GM19238 (cell line): ENCODE data around the gene GALM.
"Not testable (repeated sequence)": the region's sequence is repeated elsewhere in the genome, so short reads cannot be mapped to it uniquely, and the experiment has no call there.

Source experiments
- DNase-seq: peaks from one replicate; pipeline ENCODE4 v3.0.0; 2011; ENCODE audit warnings: low spot score; ENCODE audit not compliant: insufficient read length

GALM gene

GRCh38 chr2:38665854-38666555 is at the start of gene GALM:
GALM (plus strand) TSS chr2:38666114; CDS start chr2:38666162, 48 bp downstream.
- peak; percentile 35 for DNase-seq

GRCh38 chr2:38617301-38617700 is 48.6 kb upstream of the GALM start:
- DNase-seq = no peak

DNA sequence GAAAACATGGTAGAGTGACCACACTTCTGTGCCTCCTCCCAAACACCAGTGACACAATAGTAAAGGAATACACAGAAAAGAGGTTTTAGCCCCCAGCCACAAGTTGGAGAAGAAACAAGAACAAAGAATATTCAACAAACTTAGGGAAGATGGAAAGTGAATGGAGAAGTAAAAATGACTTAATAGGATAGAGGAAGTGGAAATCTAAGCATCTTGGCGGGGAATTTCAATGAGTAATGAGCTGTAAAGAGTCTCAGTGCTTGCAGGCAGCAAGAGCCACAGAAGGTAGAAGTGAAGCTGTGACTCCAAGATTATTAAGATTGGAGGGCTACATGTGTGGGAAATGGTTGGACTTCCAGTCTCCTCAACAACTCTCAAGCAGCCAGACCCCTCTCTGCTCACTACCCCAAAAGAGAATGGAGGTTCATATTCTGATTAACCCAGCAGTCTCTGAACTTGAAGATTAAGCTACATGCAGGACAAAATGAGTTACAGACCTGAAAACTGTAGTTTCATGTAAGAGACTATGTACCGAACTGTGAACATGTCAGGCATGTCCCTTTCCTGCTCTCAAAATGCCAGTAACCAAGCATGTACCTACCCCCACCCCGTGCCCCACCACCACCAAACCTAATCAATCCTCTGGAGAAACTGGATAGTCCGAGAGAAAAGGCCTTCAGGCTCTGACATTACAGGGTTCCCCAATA is 46.3 kb upstream of the GALM start:
- DNase-seq = no peak

GRCh38 chr2:38620282-38620977 is 45.5 kb upstream of the GALM start:
- no peak for DNase-seq

DNA sequence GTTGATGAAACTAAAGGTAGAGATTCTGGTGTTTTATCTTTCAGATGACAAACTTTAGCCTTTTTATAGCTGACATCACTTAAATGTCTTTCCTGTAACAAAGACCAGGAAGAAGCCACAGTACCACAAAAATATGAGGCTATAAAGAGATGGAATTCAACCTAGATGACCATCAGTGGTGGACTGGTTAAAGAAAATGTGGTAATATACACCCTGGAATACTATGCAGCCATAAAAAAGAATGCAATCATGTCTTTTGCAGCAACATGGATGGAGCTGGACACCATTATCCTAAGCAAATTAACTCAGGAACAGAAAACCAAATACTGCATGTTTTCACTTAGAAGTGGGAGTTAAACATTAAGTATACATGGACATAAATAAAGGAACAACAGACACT is 44.9 kb upstream of the GALM start:
- DNase-seq = no peak

- no peak for DNase-seq
These were observed 43.7 kb upstream of the GALM start for GRCh38 chr2:38622210-38622609.

DNA sequence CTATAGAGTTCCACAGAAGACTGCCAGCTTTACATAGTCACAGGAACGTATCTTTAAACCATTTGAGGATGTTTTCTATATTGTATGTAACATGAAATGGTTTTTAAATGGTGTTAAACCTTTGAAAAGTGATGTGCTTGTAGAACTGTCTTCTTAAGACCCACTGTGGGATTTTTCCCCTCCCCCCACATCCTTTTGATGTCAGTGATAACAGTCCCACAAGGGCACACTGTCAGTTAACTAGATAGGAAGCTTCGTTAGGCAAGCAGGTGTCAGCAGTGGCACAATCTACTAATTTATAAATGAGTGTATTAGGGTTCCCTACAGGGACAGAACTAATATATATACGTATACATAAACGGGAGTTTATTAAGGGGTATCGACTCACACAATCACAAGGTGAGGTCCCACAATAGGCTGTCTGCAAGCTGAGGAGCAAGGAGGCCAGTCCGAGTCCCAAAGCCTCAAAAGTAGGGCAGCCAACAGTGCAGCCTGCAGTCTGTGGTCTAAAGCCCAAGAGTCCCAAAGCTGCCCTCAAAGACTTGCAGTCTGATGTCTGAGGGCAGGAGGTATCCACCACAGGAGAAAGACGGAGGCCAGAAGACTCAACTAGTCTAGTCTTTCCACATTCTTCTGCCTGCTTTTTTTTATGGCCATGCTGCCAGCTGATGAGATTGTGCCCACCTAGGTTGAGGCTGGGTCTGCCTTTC is 39.4 kb upstream of the GALM start:
- DNase-seq = no peak

DNA sequence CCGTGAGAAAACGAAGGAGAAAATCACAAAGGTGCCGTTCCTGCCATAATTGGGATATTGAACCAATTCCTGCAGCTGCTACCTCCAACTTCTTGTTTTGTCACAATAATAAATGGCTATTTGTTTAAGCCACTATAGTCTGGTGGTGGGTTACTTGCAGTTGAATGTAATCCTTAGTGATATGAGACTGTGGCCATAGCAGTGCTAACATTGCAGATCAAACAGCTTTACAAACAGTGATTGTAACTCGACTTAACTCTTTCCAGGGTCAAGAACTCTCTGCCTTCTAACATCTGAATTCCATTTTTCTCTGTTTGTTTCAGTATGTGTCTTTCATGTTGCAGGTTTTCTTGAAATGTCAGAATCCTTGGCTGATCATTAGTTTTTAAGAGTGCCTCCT is 38.5 kb upstream of the GALM start:
- DNase-seq = no peak

DNA sequence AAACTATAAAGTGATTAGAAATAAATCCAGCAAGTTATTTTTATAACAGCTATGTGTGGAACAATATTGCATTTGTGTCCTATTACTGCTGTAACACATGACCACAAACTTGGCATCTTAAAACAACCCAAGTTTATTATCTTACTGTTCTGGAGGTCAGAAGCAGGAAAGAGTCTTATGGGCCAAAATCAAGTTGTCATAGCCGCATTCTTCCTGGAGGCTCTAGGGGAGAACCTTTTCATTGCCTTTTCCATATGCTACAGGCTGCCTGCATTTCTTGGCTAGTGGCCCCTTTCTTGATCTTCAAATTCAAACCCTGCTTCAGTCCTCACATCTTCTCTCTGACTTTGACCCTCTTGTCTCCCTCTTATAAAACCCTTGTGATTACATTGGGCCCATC is 36.2 kb upstream of the GALM start:
- DNase-seq = no peak

DNA sequence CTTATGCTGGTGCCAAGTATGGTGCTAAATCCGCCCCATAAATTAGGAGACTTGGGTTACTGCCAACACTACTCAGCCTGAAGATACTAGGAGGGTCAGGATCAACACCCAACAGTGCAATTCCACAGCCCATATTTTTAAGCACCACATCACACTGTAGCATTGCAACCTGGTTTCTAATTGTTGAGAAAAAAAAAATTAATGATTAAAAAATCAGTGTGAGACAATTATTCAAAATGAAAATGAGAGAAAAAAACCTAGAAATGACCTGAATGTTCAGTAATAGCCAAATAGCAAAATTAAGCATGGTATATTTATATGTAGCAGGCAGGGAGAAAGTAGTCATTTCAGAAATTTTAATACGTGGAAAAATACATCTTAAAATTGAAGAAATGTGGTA is 33.9 kb upstream of the GALM start:
- no peak for DNase-seq

DNA sequence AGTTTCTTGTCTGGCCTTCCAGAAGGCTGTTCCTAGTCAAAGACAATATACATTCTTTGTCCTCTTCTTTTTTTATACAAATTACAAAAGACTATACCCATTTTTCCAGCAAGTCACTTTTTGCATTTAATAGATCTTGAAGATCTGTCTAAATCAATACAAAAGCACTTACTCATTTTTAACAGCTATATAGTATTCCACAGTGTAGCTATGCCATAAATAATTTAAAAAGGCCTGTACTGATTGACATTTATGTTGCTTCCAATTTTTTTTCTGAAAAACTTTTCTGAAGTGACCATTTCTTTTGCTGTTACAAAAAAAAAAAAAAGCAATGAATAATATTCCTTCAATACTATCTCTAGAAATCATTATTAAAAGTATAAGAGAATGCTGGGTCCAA is 32.9 kb upstream of the GALM start:
- DNase-seq = no peak

DNA sequence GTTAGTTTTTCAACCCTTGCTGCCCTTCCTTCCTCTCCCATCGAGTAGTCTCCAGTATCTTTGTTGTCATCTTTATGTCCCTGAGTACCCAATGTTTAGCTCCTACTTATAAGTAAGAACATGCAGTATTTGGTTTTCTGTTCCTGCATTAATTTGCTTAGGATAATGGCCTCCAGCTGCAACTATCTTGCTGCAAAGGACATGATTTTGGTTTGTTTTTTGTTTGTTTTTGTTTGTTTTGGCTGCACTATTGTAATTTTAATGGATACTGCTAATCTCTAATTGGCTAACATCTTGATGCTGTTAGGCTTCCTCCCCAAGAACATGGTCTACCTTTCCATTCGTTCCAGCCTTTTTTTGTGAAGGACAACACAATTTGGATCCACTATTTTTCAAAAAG is 32.0 kb upstream of the GALM start:
- no peak for DNase-seq

DNA sequence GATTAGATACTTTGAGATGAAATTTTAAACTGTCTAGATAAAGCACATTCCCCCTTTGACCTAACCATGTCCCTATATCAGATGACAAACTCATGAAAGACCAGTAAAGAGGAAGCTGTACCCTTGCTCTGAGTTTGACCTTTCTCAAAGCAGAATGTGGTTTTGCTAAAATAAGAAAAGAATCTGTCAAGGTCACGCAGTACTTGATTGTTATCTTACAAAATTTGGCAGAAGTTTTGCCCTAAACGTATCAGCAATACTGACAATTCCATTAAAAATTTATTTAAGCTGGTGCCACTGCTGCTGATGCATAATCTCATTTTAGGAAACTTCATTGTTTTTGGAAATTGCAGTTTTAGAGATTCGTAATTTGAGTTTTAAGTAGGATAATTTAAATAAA is 31.2 kb upstream of the GALM start:
- DNase-seq = peak; percentile 26

GRCh38 chr2:38635139-38635538 is 30.8 kb upstream of the GALM start:
- DNase-seq = no peak

DNA sequence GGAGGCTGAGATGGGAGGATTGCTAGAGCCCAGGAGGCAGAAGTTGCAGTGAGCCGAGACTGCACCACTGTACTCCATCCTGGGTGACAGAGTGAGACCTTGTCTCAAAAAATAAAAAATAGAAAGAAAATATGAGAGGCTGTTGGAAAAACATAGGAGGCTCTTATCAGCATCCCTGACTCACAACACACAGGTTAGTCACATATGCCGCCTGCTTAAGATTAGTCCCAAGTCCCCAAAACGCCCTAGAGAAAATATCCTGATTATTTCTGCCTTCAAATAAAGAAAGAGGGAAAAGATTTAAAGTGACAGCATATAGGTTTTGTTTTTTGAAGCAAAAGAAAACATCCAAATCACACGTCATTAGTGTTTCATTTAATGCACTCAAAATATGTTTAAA is 29.8 kb upstream of the GALM start:
- DNase-seq = no peak

- DNase-seq = not testable (repeated sequence)
These were observed 23.4 kb upstream of the GALM start for GRCh38 chr2:38642373-38643017.

DNA sequence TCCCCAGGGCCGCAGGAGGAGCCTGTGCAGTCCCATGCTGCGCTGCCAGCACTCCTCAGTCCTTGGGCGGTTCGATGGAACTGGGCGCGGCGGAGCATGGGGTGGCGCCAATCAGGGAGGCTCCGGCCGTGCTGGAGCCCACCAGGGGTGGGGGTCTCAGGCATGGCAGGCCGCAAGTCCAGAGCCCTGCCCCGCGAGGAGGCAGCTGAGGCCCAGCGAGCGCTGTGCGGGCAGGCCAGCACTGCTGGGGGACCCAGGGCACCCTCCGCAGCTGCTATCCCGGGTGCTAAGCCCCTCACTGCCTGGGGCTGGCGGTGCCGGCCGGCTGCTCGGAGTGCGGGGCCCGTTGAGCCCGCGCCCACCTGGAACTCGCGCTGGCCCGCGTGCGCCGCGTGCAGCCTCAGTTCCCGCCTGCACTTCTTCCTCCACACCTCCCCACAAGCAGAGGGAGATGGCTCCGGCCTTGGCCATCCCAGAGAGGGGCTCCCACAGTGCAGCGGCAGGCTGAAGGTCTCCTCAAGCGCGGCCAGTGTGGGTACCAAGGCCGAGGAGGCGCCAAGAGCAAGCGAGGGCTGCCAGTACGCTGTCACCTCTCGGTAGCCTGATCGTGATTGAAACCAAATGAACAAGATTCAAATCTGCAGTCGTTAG is 22.8 kb upstream of the GALM start:
- DNase-seq = no peak

GRCh38 chr2:38643683-38644511 is 22.0 kb upstream of the GALM start:
- DNase-seq = not testable (repeated sequence)

DNA sequence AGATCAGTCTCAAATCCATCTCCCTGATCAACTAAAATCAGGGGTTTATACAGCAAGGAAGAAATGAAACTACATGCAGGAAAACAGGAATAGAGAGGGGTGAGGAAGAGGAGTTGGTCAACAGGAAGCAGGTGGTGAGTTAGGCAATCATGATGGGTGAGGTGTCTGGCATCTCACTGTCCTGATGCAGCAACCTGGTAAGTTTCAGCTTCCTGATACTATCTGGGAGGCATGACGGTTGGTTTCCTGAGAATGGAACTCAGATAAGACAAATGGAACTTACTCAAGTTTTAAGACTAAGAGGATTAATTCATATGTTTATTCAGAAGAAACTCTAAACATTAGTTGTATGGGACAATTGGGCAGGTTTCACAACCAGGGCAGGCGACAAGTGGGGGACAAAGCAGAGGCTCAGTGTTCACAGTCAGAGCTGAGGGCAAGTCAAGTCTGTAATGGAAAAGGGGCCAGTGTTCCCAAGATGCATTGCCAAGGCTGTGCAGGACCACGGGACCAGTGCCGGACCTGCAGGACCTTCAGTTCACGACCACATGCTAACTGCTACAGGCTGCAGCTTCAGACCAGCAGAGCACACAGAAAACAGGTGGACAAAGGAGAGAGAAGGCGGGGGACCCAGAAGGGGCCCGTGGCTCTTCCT is 17.7 kb upstream of the GALM start:
- DNase-seq = no peak
